ENCODE measurements around the gene TPGS1. TPM values are rescaled to one million over a fixed set of nuclear protein-coding genes. Genes with fewer than 3 reads are reported as not detected.

The TPGS1 gene
- total RNA-seq, 3 donors from 2014 or later, result 15.5 to 20.6 (median 16.0) TPM

DNA sequence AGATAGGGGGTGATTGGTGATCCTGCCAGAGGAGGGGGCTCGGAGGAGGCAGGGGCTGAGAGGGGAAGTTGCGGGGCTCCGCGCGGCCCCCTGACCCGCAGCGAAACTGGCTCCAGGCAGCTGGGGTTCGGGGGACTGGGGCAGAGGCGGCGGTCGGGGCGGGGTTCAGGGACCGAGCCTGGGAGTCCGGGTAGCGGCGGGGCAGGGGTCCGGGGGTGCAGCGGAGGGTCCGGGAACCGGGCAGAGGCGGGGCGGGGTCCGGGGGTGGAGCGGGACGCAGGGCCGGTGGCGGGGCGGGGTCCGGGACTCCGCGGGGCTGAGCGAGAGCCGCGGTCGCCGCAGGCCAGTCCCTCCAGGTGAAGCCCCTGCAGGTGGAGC lies 9.8 kb upstream of the TPGS1 start:
- DNase-seq (no peak), ATAC-seq (no peak)
- Histone ChIP-seq H3K4me1 (ENCODE audit: low read depth) (peaks cover 5% of the 10 kb centered on the region), H3K4me3 (no peak overlapping the region), H3K36me3 (ENCODE audit: low read depth) (no peaks in the 10 kb centered on the region), H3K9me3 (no peaks in the 10 kb centered on the region)
- intact Hi-C loops (cut with DNase I, micrococcal nuclease), result no loop called here
- no peak for TF ChIP-seq CTCF (IDR thresholded peaks at IDR 0.05)

- no peak for TF ChIP-seq CTCF (IDR thresholded peaks at IDR 0.05)
- DNase-seq, result no peak
These were observed 9.3 kb upstream of the TPGS1 start for GRCh38 chr19:497869-498510.

DNA sequence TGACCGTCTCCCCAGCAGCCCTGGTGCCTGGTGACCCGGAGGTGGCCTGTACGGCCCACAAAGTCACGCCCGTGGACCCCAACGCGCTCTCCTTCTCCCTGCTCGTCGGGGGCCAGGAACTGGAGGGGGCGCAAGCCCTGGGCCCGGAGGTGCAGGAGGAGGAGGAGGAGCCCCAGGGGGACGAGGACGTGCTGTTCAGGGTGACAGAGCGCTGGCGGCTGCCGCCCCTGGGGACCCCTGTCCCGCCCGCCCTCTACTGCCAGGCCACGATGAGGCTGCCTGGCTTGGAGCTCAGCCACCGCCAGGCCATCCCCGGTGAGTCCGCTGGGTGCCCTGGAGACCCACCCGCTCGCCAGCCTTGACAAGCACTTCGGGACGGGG lies 8.8 kb upstream of the TPGS1 start:
- intact Hi-C loops (cut with DNase I, micrococcal nuclease), result no loop called here
- no peak overlapping the region for H3K4me3 ChIP-seq

More at GRCh38 chr19:497869-498510, 9.3 kb upstream of the TPGS1 start:
- Histone ChIP-seq H3K4me3 (no peak overlapping the region), H3K9me3 (no peaks in the 10 kb centered on the region), H3K4me1 (ENCODE audit: low read depth) (peaks cover 5% of the 10 kb centered on the region), H3K36me3 (ENCODE audit: low read depth) (no peaks in the 10 kb centered on the region)
- intact Hi-C loops (cut with DNase I, micrococcal nuclease), result no loop called here
- ATAC-seq, result peak; percentile 38

DNA sequence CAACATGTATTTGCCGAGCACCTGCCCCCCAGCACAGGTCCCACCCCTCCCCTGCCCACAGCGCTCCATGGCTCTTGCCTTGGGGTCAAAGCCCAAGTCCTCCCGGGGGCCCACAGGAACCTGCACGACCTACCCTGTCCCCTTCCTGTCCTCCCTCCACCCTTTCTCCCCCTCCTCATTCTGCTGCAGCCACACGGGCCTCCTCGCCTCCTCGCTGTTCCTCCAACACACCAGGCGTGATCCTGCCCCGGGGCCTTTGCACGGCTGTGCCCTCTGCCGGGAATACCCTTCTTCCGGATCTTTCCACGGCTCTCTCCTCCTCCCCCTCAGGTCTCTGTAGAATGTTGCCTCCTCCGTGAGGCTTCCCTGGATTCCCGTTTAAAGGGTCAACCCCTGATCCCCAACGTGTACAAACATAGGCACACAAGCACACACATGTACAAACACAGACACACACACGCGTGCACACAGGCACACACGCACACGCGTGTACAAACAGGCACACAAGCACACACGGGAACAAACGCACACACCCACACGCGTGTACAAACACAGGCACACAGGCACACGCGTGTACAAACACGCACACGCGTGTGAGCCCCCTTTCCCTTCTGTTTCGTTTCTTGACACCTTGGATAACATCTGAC lies 8.2 kb upstream of the TPGS1 start:
- TF ChIP-seq CTCF (IDR thresholded peaks at IDR 0.05), result no peak
- DNase-seq (no peak), ATAC-seq (no peak)
- Histone ChIP-seq H3K9me3 (no peaks in the 10 kb centered on the region), H3K4me3 (no peak overlapping the region), H3K4me1 (ENCODE audit: low read depth) (peaks cover 5% of the 10 kb centered on the region), H3K36me3 (ENCODE audit: low read depth) (no peaks in the 10 kb centered on the region)
- intact Hi-C loops (cut with DNase I, micrococcal nuclease), result no loop called here

More for the DNA sequence above, 8.8 kb upstream of the TPGS1 start:
- no peaks in the 10 kb centered on the region for H3K36me3 ChIP-seq (ENCODE audit: low read depth)
- H3K4me1 ChIP-seq (ENCODE audit: low read depth), result peaks cover 5% of the 10 kb centered on the region
- no peaks in the 10 kb centered on the region for H3K9me3 ChIP-seq
- ATAC-seq, result no peak
- TF ChIP-seq CTCF (IDR thresholded peaks at IDR 0.05), result no peak
- no peak for DNase-seq

DNA sequence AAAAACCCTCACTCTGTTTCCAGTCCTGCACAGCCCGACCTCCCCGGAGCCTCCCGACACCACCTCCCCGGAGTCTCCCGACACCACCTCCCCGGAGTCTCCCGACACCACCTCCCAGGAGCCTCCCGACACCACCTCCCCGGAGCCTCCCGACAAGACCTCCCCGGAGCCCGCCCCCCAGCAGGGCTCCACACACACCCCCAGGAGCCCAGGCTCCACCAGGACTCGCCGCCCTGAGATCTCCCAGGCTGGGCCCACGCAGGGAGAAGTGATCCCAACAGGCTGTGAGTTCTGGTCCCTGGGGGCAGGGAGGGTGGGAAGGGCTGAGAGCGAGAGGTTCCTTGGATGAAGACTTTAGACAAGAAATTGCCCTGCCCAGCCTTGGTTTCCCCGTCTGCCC lies 5.7 kb upstream of the TPGS1 start:
- Histone ChIP-seq H3K9me3 (no peaks in the 10 kb centered on the region), H3K36me3 (ENCODE audit: low read depth) (no peaks in the 10 kb centered on the region), H3K4me1 (ENCODE audit: low read depth) (peaks cover 9% of the 10 kb centered on the region), H3K4me3 (no peak overlapping the region)
- ATAC-seq (no peak), DNase-seq (peak in 1 of 3 donors; percentile 43)
- TF ChIP-seq CTCF (IDR thresholded peaks at IDR 0.05), result no peak
- intact Hi-C loops (cut with DNase I, micrococcal nuclease), result no loop called here

Measured in mucosa of descending colon (tissue), 3 donors.